K562 (cell line): Measurements from ENCODE around the gene DEDD2. TPM values are rescaled to one million over a fixed set of nuclear protein-coding genes. Genes with fewer than 3 reads are reported as not detected.

ENCODE experiments used
- BHLHE40 ChIP-seq: IDR thresholded peaks from 2 replicates; pipeline ENCODE4 v1.6.1; 2011; ENCODE audit warnings: low read length, improper control_type of control experiment
- BRD4 ChIP-seq: fragments of 200-600 bp; sonication (generic); IDR thresholded peaks from 2 replicates; pipeline ENCODE4 v1.6.1; 2017; ENCODE audit warnings: inconsistent platforms
- COPS2 ChIP-seq: fragments of 450-650 bp; conservative IDR thresholded peaks from 2 replicates; pipeline ENCODE4 v1.6.1; 2016; ENCODE audit warnings: mild to moderate bottlenecking, moderate library complexity
- DDX20 ChIP-seq: fragments of 450-650 bp; IDR thresholded peaks from 2 replicates; pipeline ENCODE4 v1.6.1; 2016; ENCODE audit warnings: missing genetic modification characterization, low read depth, mild to moderate bottlenecking, missing compliant biosample characterization, moderate library complexity
- DNMT1 ChIP-seq: fragments of 450-650 bp; IDR thresholded peaks from 2 replicates; pipeline ENCODE4 v1.6.1; 2016; ENCODE audit warnings: antibody characterized with exemption, mild to moderate bottlenecking
- EGR1 ChIP-seq: fragments of 450-650 bp; conservative IDR thresholded peaks from 2 replicates; pipeline ENCODE4 v1.6.1; 2017; ENCODE audit warnings: mild to moderate bottlenecking
- HLTF ChIP-seq: fragments of 450-650 bp; IDR thresholded peaks from 2 replicates; pipeline ENCODE4 v1.6.1; 2016
- IRF2 ChIP-seq: sonication (generic); formaldehyde crosslinking; IDR thresholded peaks from 2 replicates; pipeline ENCODE4 v1.8.1; 2022; ENCODE audit warnings: mild to moderate bottlenecking, missing genetic modification reagents
- KDM1A ChIP-seq, 2 experiments: fragments of 450-650 bp; IDR thresholded peaks; 2 replicates each; pipeline ENCODE4 v1.6.1; 2016; ENCODE audit warnings: mild to moderate bottlenecking in 2 of 2
- MTF1 ChIP-seq: fragments of 250-450 bp; sonication (Bioruptor Pico); IDR thresholded peaks from 2 replicates; pipeline ENCODE4 v1.9.0; 2021; ENCODE audit warnings: moderate library complexity, mild to moderate bottlenecking, inconsistent platforms, borderline replicate concordance
- MYBL2 ChIP-seq, 2 experiments: fragments of 450-650 bp in 1 of 2; sonication (generic) in 1 of 2; formaldehyde crosslinking in 1 of 2; IDR thresholded peaks; 2 replicates each; pipeline versions ENCODE4 v1.6.1 to v1.8.1; 2017 to 2022; ENCODE audit warnings: borderline replicate concordance in 1 of 2, inconsistent platforms in 1 of 2, low read depth in 1 of 2, mild to moderate bottlenecking in 1 of 2, missing genetic modification reagents in 1 of 2, moderate library complexity in 1 of 2
- NCOA4 ChIP-seq: fragments of 450-650 bp; IDR thresholded peaks from 2 replicates; pipeline ENCODE4 v1.6.1; 2018; ENCODE audit warnings: mild to moderate bottlenecking; ENCODE audit not compliant: partially characterized antibody
- PML ChIP-seq: IDR thresholded peaks from 2 replicates; pipeline ENCODE4 v1.6.1; 2012; ENCODE audit warnings: low read length, inconsistent platforms
- PYGO2 ChIP-seq: fragments of 450-650 bp; IDR thresholded peaks from 2 replicates; pipeline ENCODE4 v1.6.1; 2016; ENCODE audit warnings: mild to moderate bottlenecking, missing genetic modification characterization, moderate library complexity, missing compliant biosample characterization
- SMAD1 ChIP-seq: fragments of 150-350 bp; IDR thresholded peaks from 2 replicates; pipeline ENCODE4 v1.6.1; 2014; ENCODE audit warnings: low read length, low read depth; ENCODE audit not compliant: partially characterized antibody
- SPI1 ChIP-seq: IDR thresholded peaks from 2 replicates; pipeline ENCODE4 v1.6.1; 2011; ENCODE audit warnings: low read depth, low read length, control low read depth, borderline replicate concordance
- ZHX1 ChIP-seq: fragments of 150-350 bp; conservative IDR thresholded peaks from 2 replicates; pipeline ENCODE4 v1.6.1; 2014; ENCODE audit warnings: low read length
- ZNF253 ChIP-seq: fragments of 250-450 bp; sonication (Bioruptor Pico); conservative IDR thresholded peaks from 2 replicates; pipeline ENCODE4 v1.6.1; 2021; ENCODE audit warnings: mild to moderate bottlenecking
- ZNF280A ChIP-seq: fragments of 450-650 bp; IDR thresholded peaks from 2 replicates; pipeline ENCODE4 v1.6.1; 2018; ENCODE audit warnings: mild to moderate bottlenecking, low read depth; ENCODE audit not compliant: partially characterized antibody
- ZNF592 ChIP-seq: fragments of 450-650 bp; IDR thresholded peaks from 2 replicates; pipeline ENCODE4 v1.6.1; 2017; ENCODE audit warnings: antibody characterized with exemption, mild to moderate bottlenecking
- polyA plus RNA-seq, 8 experiments: library from polyadenylated mRNA; depleted of rRNA in 4 of 8; stranded (reverse) in 5 of 8; unstranded in 3 of 8; fragments of >200 nt; fragmentation: Nextera tagmentation in 2 of 8; fragmentation: Illumina TruSeq in 1 of 8; extraction: Ambion mirVana in 2 of 8; extraction: Trizol in 1 of 8; gene quantifications; 2 replicates each; pipeline versions ENCODE4 v1.2.1 to v1.2.3, GENCODE V29; 2011 to 2014; ENCODE audit warnings: inconsistent platforms in 1 of 8, missing spikeins in 1 of 8
- total RNA-seq, 7 experiments: library from RNA; depleted of rRNA in 6 of 7; stranded (reverse); fragments of >200 nt in 6 of 7; fragmentation: Illumina TruSeq in 2 of 7; extraction: Trizol in 2 of 7; gene quantifications; 2 replicates each; pipeline versions ENCODE4 v1.2.1 to v1.2.3, GENCODE V29; 2011 to 2021; ENCODE audit warnings: low replicate concordance in 1 of 7

Gene DEDD2
- total and polyA plus RNA-seq, 9 of the 15 experiments (the other 6 are each of a cell fraction or from before 2014, with no cell fraction given): 4.3 to 43.0 (median 29.2) TPM

GRCh38 chr19:42219812-42220750 is 2.6 kb upstream of the DEDD2 start, which contains the start of gene ZNF526 (continued):
- no peak for TF ChIP-seq SPI1
- TF ChIP-seq SMAD1: no peak
- no peak for TF ChIP-seq DNMT1
- TF ChIP-seq NCOA4: no peak
- TF ChIP-seq BHLHE40: peak; percentile 100
- TF ChIP-seq BRD4: no peak; the same call in 1 of the 2 replicates
- no peak for TF ChIP-seq IRF2 (CRISPR knock-in tag)
- no peak for TF ChIP-seq ZNF253 (CRISPR knock-in tag)
- TF ChIP-seq ZNF280A: no peak
- peak; percentile 51 for TF ChIP-seq PML
- no peak for TF ChIP-seq KDM1A (IDR thresholded peaks at IDR 0.05)
- TF ChIP-seq MYBL2 (IDR thresholded peaks at IDR 0.05; ENCODE audit: low read depth): no peak
- no peak for TF ChIP-seq MYBL2 (CRISPR knock-in tag; IDR thresholded peaks at IDR 0.05; ENCODE audit: borderline replicate concordance)
- TF ChIP-seq ZNF592: peak; percentile 75; the same call in 1 of the 2 replicates
- TF ChIP-seq DDX20 (tag): no peak
- no peak for TF ChIP-seq ZHX1
- no peak for TF ChIP-seq HLTF
- no peak for TF ChIP-seq PYGO2 (tag)
- 0 out of 2 replicates have a peak, but pooled peaks have one; percentile 2 for TF ChIP-seq EGR1
- no peak for TF ChIP-seq MTF1 (CRISPR knock-in tag)
- no peak for TF ChIP-seq COPS2
